K562 (cell line): ENCODE results near the gene NEURL1B. TPM values are rescaled to one million over a fixed set of nuclear protein-coding genes. Genes with fewer than 3 reads are reported as not detected.

ENCODE experiments used
- ATAC-seq: fragments of 200-7000 bp; cut with Tn5 transposase; 3 replicates; pipeline ENCODE4 v1.9.1; 2020; ENCODE audit warnings: moderate library complexity
- BruUV-seq: library from RNA; stranded (reverse); fragments of 400-500 nt; replicated peaks from 2 replicates; lab custom pipeline; 2021; lab: Mats Ljungman, UMichigan
- CTCF ChIA-PET: fragments of 300-600 bp; formaldehyde crosslinking; extraction: SDS; loops from one replicate; lab custom pipeline; 2021; ENCODE audit warnings: low intra/inter-chr PET ratio; lab: Yijun Ruan, JAX
- POLR2A ChIA-PET: fragments of 300-600, 350-650 bp; sonication (Branson Sonifier 250); formaldehyde crosslinking; extraction: SDS; loops from one replicate; lab custom pipeline; 2021; ENCODE audit warnings: antibody characterized with exemption, inconsistent platforms; lab: Yijun Ruan, JAX
- DNase-seq, 4 experiments: peaks; one replicate each; pipeline versions ENCODE4 v3.0.0 to v3.0.0-alpha.2; 2011 to 2018; ENCODE audit warnings: low spot score in 3 of 4, mixed read lengths in 3 of 4; ENCODE audit errors: extremely low read depth in 1 of 4
- FAIRE-seq: peaks from 2 replicates; lab custom pipeline; 2011; peaks lifted over from hg19 to GRCh38; lab: Jason Lieb, UNC
- H2AFZ ChIP-seq: 2 replicates; pipeline ENCODE4 v1.6.0; 2011; ENCODE audit warnings: low read depth, low read length, control low read depth, inconsistent platforms
- H3K27ac ChIP-seq: fragments of 200-600 bp; 3 replicates; pipeline ENCODE4 v1.8.0; 2011; ENCODE audit warnings: low read depth, mild to moderate bottlenecking, control low read depth, inconsistent platforms, low read length, moderate library complexity, mixed read lengths; ENCODE audit errors: extremely low read depth
- H3K27me3 ChIP-seq, 2 experiments: fragments of 300-600 bp in 1 of 2; 2 replicates in 1 of 2; 3 replicates in 1 of 2; pipeline versions ENCODE4 v1.6.0 to v1.8.0; 2011; ENCODE audit warnings: inconsistent platforms in 2 of 2, low read length in 2 of 2, mild to moderate bottlenecking in 1 of 2, mixed read lengths in 1 of 2, moderate library complexity in 1 of 2; ENCODE audit not compliant: control insufficient read depth in 2 of 2, insufficient read depth in 2 of 2
- H3K36me3 ChIP-seq: fragments of 300-600 bp; 3 replicates; pipeline ENCODE4 v1.8.0; 2011; ENCODE audit warnings: mild to moderate bottlenecking, low read length, inconsistent platforms; ENCODE audit not compliant: control insufficient read depth, insufficient read depth
- H3K4me1 ChIP-seq, 2 experiments: fragments of 200-600 bp in 1 of 2; replicated peaks in 1 of 2; 2 replicates in 1 of 2; 3 replicates in 1 of 2; pipeline versions ENCODE4 v1.5.1 to v1.8.0; 2011; ENCODE audit warnings: inconsistent platforms in 2 of 2, low read length in 2 of 2, mild to moderate bottlenecking in 1 of 2, mixed read lengths in 1 of 2, moderate library complexity in 1 of 2; ENCODE audit not compliant: control insufficient read depth in 2 of 2, insufficient read depth in 2 of 2
- H3K4me2 ChIP-seq: 2 replicates; pipeline ENCODE4 v1.6.1; 2011; ENCODE audit warnings: low read length, control low read depth, inconsistent platforms, mixed read lengths; ENCODE audit not compliant: insufficient read depth
- H3K4me3 ChIP-seq: fragments of 200-600 bp; sonication (generic), shearing (Covaris generic); 2 replicates; pipeline ENCODE4 v1.5.1; 2016; ENCODE audit warnings: control low read depth, inconsistent platforms
- H3K79me2 ChIP-seq: fragments of 200-600 bp; 3 replicates; pipeline ENCODE4 v1.8.0; 2011; ENCODE audit warnings: low read length, inconsistent platforms; ENCODE audit not compliant: control insufficient read depth, insufficient read depth
- H3K9ac ChIP-seq, 2 experiments: 2 replicates each; pipeline versions ENCODE4 v1.6.0 to v1.6.1; 2011; ENCODE audit warnings: low read depth in 2 of 2, low read length in 2 of 2, control low read depth in 1 of 2, inconsistent platforms in 1 of 2, mild to moderate bottlenecking in 1 of 2, mixed read lengths in 1 of 2; ENCODE audit not compliant: insufficient read depth in 1 of 2
- H3K9me1 ChIP-seq: one replicate; pipeline ENCODE4 v1.6.0; 2011; ENCODE audit warnings: inconsistent platforms, mild to moderate bottlenecking, low read length, moderate library complexity; ENCODE audit not compliant: control insufficient read depth, insufficient read depth
- H3K9me3 ChIP-seq: replicated peaks from 2 replicates; pipeline ENCODE4 v1.5.1; 2011; ENCODE audit warnings: low read depth, low read length, inconsistent platforms; ENCODE audit not compliant: control insufficient read depth, insufficient read depth
- H4K20me1 ChIP-seq: replicated peaks from 2 replicates; pipeline ENCODE4 v1.6.1; 2011; ENCODE audit warnings: low read length, inconsistent platforms, mixed read lengths; ENCODE audit not compliant: control insufficient read depth, insufficient read depth
- ARHGAP35 ChIP-seq: fragments of 450-650 bp; IDR thresholded peaks from 2 replicates; pipeline ENCODE4 v1.6.1; 2018; ENCODE audit not compliant: partially characterized antibody
- CCAR2 ChIP-seq: fragments of 200-400 bp; formaldehyde crosslinking; IDR thresholded peaks from 2 replicates; pipeline ENCODE4 v1.6.1; 2017; ENCODE audit warnings: mild to moderate bottlenecking, low read depth, low read length
- EWSR1 ChIP-seq: fragments of 450-650 bp; IDR thresholded peaks from 2 replicates; pipeline ENCODE4 v1.6.1; 2018; ENCODE audit warnings: borderline replicate concordance, mild to moderate bottlenecking, low read depth, moderate library complexity; ENCODE audit not compliant: partially characterized antibody
- HOXB6 ChIP-seq: fragments of 250-450 bp; sonication (Bioruptor Pico); IDR thresholded peaks from 2 replicates; pipeline ENCODE4 v1.5.1; 2022; ENCODE audit warnings: mild to moderate bottlenecking, borderline replicate concordance
- KAT7 ChIP-seq: sonication (generic); formaldehyde crosslinking; IDR thresholded peaks from 2 replicates; pipeline ENCODE4 v1.8.0; 2022; ENCODE audit warnings: missing genetic modification reagents, mild to moderate bottlenecking, borderline replicate concordance
- SMAD4 ChIP-seq: fragments of 250-450 bp; sonication (Bioruptor Pico); conservative IDR thresholded peaks from 2 replicates; pipeline ENCODE4 v1.8.0; 2021; ENCODE audit warnings: inconsistent platforms, mild to moderate bottlenecking, moderate library complexity
- YBX1 ChIP-seq: fragments of 450-650 bp; IDR thresholded peaks from 2 replicates; pipeline ENCODE4 v1.7.1; 2016; ENCODE audit warnings: mild to moderate bottlenecking
- ZNF134 ChIP-seq: fragments of 250-450 bp; sonication (Bioruptor Pico); conservative IDR thresholded peaks from 2 replicates; pipeline ENCODE4 v1.4.0; 2020
- ZNF324 ChIP-seq: fragments of 250-450 bp; sonication (Bioruptor Pico); IDR thresholded peaks from 2 replicates; pipeline ENCODE4 v1.4.0; 2020; ENCODE audit warnings: mild to moderate bottlenecking
- ZNF444 ChIP-seq: fragments of 250-450 bp; sonication (Bioruptor Pico); IDR thresholded peaks from 2 replicates; pipeline ENCODE4 v1.4.0; 2020; ENCODE audit warnings: mild to moderate bottlenecking, moderate library complexity
- WGBS: fragments of 100-300 bp; shearing (Covaris generic); methylation state at CpG from one replicate; pipeline ENCODE4 v1.1.6; 2016; ENCODE audit warnings: low coverage, mixed read lengths; ENCODE audit not compliant: insufficient coverage; ENCODE audit errors: missing lambda C conversion rate; 5-methylcytosine and 5-hydroxymethylcytosine counted together
- in situ Hi-C: fragments of 300-500 bp; cut with MboI; formaldehyde crosslinking; loops from 4 replicates; pipeline ENCODE4 v1.15.0; 2018; ENCODE audit warnings: inconsistent platforms, mixed read lengths
- intact Hi-C: fragments of 100-400 bp; cut with micrococcal nuclease; formaldehyde crosslinking; loops from 2 replicates; pipeline ENCODE4 v1.14.2; 2022
- polyA plus RNA-seq, 8 experiments: library from polyadenylated mRNA; depleted of rRNA in 4 of 8; stranded (reverse) in 5 of 8; unstranded in 3 of 8; fragments of >200 nt; fragmentation: Nextera tagmentation in 2 of 8; fragmentation: Illumina TruSeq in 1 of 8; extraction: Ambion mirVana in 2 of 8; extraction: Trizol in 1 of 8; gene quantifications; 2 replicates each; pipeline versions ENCODE4 v1.2.1 to v1.2.3, GENCODE V29; 2011 to 2014; ENCODE audit warnings: inconsistent platforms in 1 of 8, missing spikeins in 1 of 8
- total RNA-seq, 7 experiments: library from RNA; depleted of rRNA in 6 of 7; stranded (reverse); fragments of >200 nt in 6 of 7; fragmentation: Illumina TruSeq in 2 of 7; extraction: Trizol in 2 of 7; gene quantifications; 2 replicates each; pipeline versions ENCODE4 v1.2.1 to v1.2.3, GENCODE V29; 2011 to 2021; ENCODE audit warnings: low replicate concordance in 1 of 7

NEURL1B gene
- total and polyA plus RNA-seq, 9 of the 15 experiments (the other 6 are each of a cell fraction or from before 2014, with no cell fraction given) = 0.04 TPM; not detected in 8

GRCh38 chr5:172594431-172594830 is 46.6 kb upstream of the NEURL1B start:
- 2% methylated on average over 8 of the region's 8 CpGs for WGBS
- TF ChIP-seq EWSR1 (no peak), ZNF134 (no peak), YBX1 (no peak), ZNF444 (CRISPR knock-in tag) (no peak), ARHGAP35 (no peak), SMAD4 (CRISPR knock-in tag) (no peak), CCAR2 (no peak), ZNF324 (no peak), KAT7 (CRISPR knock-in tag) (no peak), HOXB6 (no peak)
- DNase-seq (no peak), FAIRE-seq (no peak), ATAC-seq (no peak)
- H2AFZ ChIP-seq = no peak overlapping the region
- H3K27me3 ChIP-seq = peaks cover 15 to 60% of the 10 kb centered on the region in 2 experiments
- no peak overlapping the region for H3K4me2 ChIP-seq
- H3K9ac ChIP-seq = no peak overlapping the region
- BruUV-seq = no TSS peak
- intact Hi-C loops (no loop called here), in situ Hi-C loops (no loop called here)
- no peaks in the 10 kb centered on the region for H3K9me3 ChIP-seq
- POLR2A ChIA-PET = no interaction called here
- no peaks in the 10 kb centered on the region for H3K36me3 ChIP-seq
- H3K4me1 ChIP-seq = no peaks in the 10 kb centered on the region
- peaks cover 8% of the 10 kb centered on the region; the same call in 1 of the 2 replicates for H4K20me1 ChIP-seq
- H3K27ac ChIP-seq = no peak overlapping the region
- CTCF ChIA-PET = no interaction called here
- H3K4me3 ChIP-seq = no peak overlapping the region
- H3K79me2 ChIP-seq = no peaks in the 10 kb centered on the region
- H3K9me1 ChIP-seq = no peaks in the 10 kb centered on the region
